SK-N-SH treated with all-trans-retinoic acid at 6 μM for 48 hours (cell line): ENCODE results near the gene IKBKE.
A peak's percentile ranks its signal among the peaks of the same experiment; 100 is the strongest.

Source experiments
- ATAC-seq: fragments of 200-7000 bp; cut with Tn5 transposase; 3 replicates; pipeline ENCODE4 v1.9.1; 2020; ENCODE audit warnings: mild to moderate bottlenecking, moderate library complexity
- ARNTL ChIP-seq: fragments of 450-650 bp; formaldehyde crosslinking; IDR thresholded peaks from 2 replicates; pipeline ENCODE4 v1.5.0; 2020; ENCODE audit warnings: low read depth, mild to moderate bottlenecking, moderate library complexity, borderline replicate concordance
- BACH2 ChIP-seq: fragments of 250-450 bp; sonication (Bioruptor Pico); IDR thresholded peaks from 2 replicates; pipeline ENCODE4 v1.9.0; 2021; ENCODE audit warnings: mild to moderate bottlenecking, borderline replicate concordance
- CREB5 ChIP-seq: fragments of 250-450 bp; sonication (Bioruptor Pico); IDR thresholded peaks from 2 replicates; pipeline ENCODE4 v1.5.1; 2020; ENCODE audit warnings: low read depth, mild to moderate bottlenecking, moderate library complexity
- CSDC2 ChIP-seq: fragments of 250-450 bp; sonication (Bioruptor Pico); IDR thresholded peaks from 2 replicates; pipeline ENCODE4 v1.5.0; 2020; ENCODE audit warnings: mild to moderate bottlenecking, moderate library complexity
- CSRNP3 ChIP-seq: fragments of 250-450 bp; sonication (Bioruptor Pico); IDR thresholded peaks from 2 replicates; pipeline ENCODE4 v1.5.1; 2021; ENCODE audit warnings: mild to moderate bottlenecking, moderate library complexity
- ESRRG ChIP-seq: fragments of 250-450 bp; sonication (Bioruptor Pico); IDR thresholded peaks from 2 replicates; pipeline ENCODE4 v1.6.1; 2021; ENCODE audit warnings: mild to moderate bottlenecking
- GLIS3 ChIP-seq: fragments of 250-450 bp; sonication (Bioruptor Pico); IDR thresholded peaks from 2 replicates; pipeline ENCODE4 v1.5.0; 2020; ENCODE audit warnings: mild to moderate bottlenecking, moderate library complexity
- ISL1 ChIP-seq: fragments of 250-450 bp; sonication (Bioruptor Pico); IDR thresholded peaks from 2 replicates; pipeline ENCODE4 v2.1.2; 2022; ENCODE audit warnings: mild to moderate bottlenecking, moderate library complexity
- OSR1 ChIP-seq: fragments of 250-450 bp; sonication (Bioruptor Pico); IDR thresholded peaks from 2 replicates; pipeline ENCODE4 v1.8.0; 2022; ENCODE audit warnings: moderate library complexity, mild to moderate bottlenecking, inconsistent platforms
- PATZ1 ChIP-seq: fragments of 250-450 bp; sonication (Bioruptor Pico); IDR thresholded peaks from 2 replicates; pipeline ENCODE4 v1.8.0; 2020; ENCODE audit warnings: mild to moderate bottlenecking, moderate library complexity, borderline replicate concordance
- PPARA ChIP-seq: fragments of 250-450 bp; sonication (Bioruptor Pico); IDR thresholded peaks from 2 replicates; pipeline ENCODE4 v1.5.0; 2020; ENCODE audit warnings: mild to moderate bottlenecking, borderline replicate concordance
- RARB ChIP-seq: fragments of 250-450 bp; sonication (Bioruptor Pico); IDR thresholded peaks from 2 replicates; pipeline ENCODE4 v1.8.0; 2021; ENCODE audit warnings: mild to moderate bottlenecking, moderate library complexity
- SNAI2 ChIP-seq: fragments of 250-450 bp; sonication (Bioruptor Pico); IDR thresholded peaks from 2 replicates; pipeline ENCODE4 v1.5.0; 2020; ENCODE audit warnings: mild to moderate bottlenecking, moderate library complexity
- TCF4 ChIP-seq: fragments of 250-450 bp; sonication (Bioruptor Pico); IDR thresholded peaks from 2 replicates; pipeline ENCODE4 v1.8.0; 2021; ENCODE audit warnings: mild to moderate bottlenecking, moderate library complexity, borderline replicate concordance
- TOX ChIP-seq: fragments of 250-450 bp; sonication (Bioruptor Pico); IDR thresholded peaks from 2 replicates; pipeline ENCODE4 v1.8.0; 2021; ENCODE audit warnings: mild to moderate bottlenecking, moderate library complexity, borderline replicate concordance
- ZC3H10 ChIP-seq: fragments of 250-450 bp; sonication (Bioruptor Pico); IDR thresholded peaks from 2 replicates; pipeline ENCODE4 v1.5.1; 2021; ENCODE audit warnings: mild to moderate bottlenecking, moderate library complexity
- ZFP3 ChIP-seq: fragments of 250-450 bp; sonication (Bioruptor Pico); IDR thresholded peaks from 2 replicates; pipeline ENCODE4 v1.5.0; 2020; ENCODE audit warnings: mild to moderate bottlenecking, moderate library complexity
- ZNF565 ChIP-seq: fragments of 450-650 bp; formaldehyde crosslinking; conservative IDR thresholded peaks from 2 replicates; pipeline ENCODE4 v1.5.0; 2020; ENCODE audit warnings: low read depth, mild to moderate bottlenecking, moderate library complexity
- ZNF70 ChIP-seq: fragments of 450-650 bp; formaldehyde crosslinking; IDR thresholded peaks from 2 replicates; pipeline ENCODE4 v1.5.0; 2020; ENCODE audit warnings: mild to moderate bottlenecking, moderate library complexity
- ZNF8 ChIP-seq: fragments of 450-650 bp; formaldehyde crosslinking; IDR thresholded peaks from 2 replicates; pipeline ENCODE4 v1.5.0; 2020; ENCODE audit warnings: mild to moderate bottlenecking, moderate library complexity

The IKBKE gene

GRCh38 chr1:206495493-206496046 is 25.3 kb downstream of the IKBKE start:
- ATAC-seq = peak; percentile 41
- TF ChIP-seq TOX (CRISPR knock-in tag) = no peak
- TF ChIP-seq PATZ1 (CRISPR knock-in tag) = no peak
- no peak for TF ChIP-seq ZNF8
- TF ChIP-seq GLIS3 = no peak
- no peak for TF ChIP-seq CSDC2 (CRISPR knock-in tag)
- no peak for TF ChIP-seq RARB (CRISPR knock-in tag)
- no peak for TF ChIP-seq ZC3H10 (CRISPR knock-in tag)
- no peak for TF ChIP-seq ESRRG (CRISPR knock-in tag)
- no peak for TF ChIP-seq ZFP3 (CRISPR knock-in tag)
- no peak for TF ChIP-seq TCF4
- no peak for TF ChIP-seq ZNF565
- TF ChIP-seq, all 23 proteins: peak for 0

- TF ChIP-seq TOX (CRISPR knock-in tag) (no peak), ZNF70 (CRISPR knock-in tag) (no peak), ZC3H10 (CRISPR knock-in tag) (no peak), CREB5 (CRISPR knock-in tag) (no peak)
- ATAC-seq = peak; percentile 18
Observed at GRCh38 chr1:206496131-206496793, 26.0 kb downstream of the IKBKE start.

- no peak for ATAC-seq
- no peak for TF ChIP-seq BACH2 (CRISPR knock-in tag)
- no peak for TF ChIP-seq TOX (CRISPR knock-in tag)
- no peak for TF ChIP-seq ZC3H10 (CRISPR knock-in tag)
- TF ChIP-seq ARNTL (CRISPR knock-in tag) = no peak
- TF ChIP-seq SNAI2 = no peak
- TF ChIP-seq CSRNP3 (CRISPR knock-in tag) = no peak
- no peak for TF ChIP-seq ISL1 (CRISPR knock-in tag)
- TF ChIP-seq ESRRG (CRISPR knock-in tag) = no peak
- no peak for TF ChIP-seq OSR1
- no peak for TF ChIP-seq PPARA (CRISPR knock-in tag)
- no peak for TF ChIP-seq ZFP3 (CRISPR knock-in tag)
- no peak for TF ChIP-seq CREB5 (CRISPR knock-in tag)
Observed at GRCh38 chr1:206497363-206497762, 27.1 kb downstream of the IKBKE start.

GRCh38 chr1:206497774-206498173 is 27.5 kb downstream of the IKBKE start:
- no peak for ATAC-seq
- TF ChIP-seq ESRRG (CRISPR knock-in tag) (no peak), TCF4 (no peak), ARNTL (CRISPR knock-in tag) (no peak), PATZ1 (CRISPR knock-in tag) (no peak), ZNF8 (no peak), OSR1 (no peak), BACH2 (CRISPR knock-in tag) (no peak), CSRNP3 (CRISPR knock-in tag) (no peak), PPARA (CRISPR knock-in tag) (no peak), GLIS3 (no peak)
